GM19238 (cell line): ENCODE results near the gene ARMH3.
"Not testable (repeated sequence)": the region's sequence is repeated elsewhere in the genome, so short reads cannot be mapped to it uniquely, and the experiment has no call there.

Source experiments
- DNase-seq: peaks from one replicate; pipeline ENCODE4 v3.0.0; 2011; ENCODE audit warnings: low spot score; ENCODE audit not compliant: insufficient read length

Gene ARMH3

GRCh38 chr10:102055647-102056419 lies at the start of gene ARMH3:
TSS of gene ARMH3 (minus strand) at chr10:102056173. CDS start at chr10:102040114, 16,059 bp downstream.
- DNase-seq: peak; percentile 98

- no peak for DNase-seq
Measured at GRCh38 chr10:102102421-102102820, 46.4 kb upstream of the ARMH3 start.

GRCh38 chr10:102101152-102101551 lies 45.2 kb upstream of the ARMH3 start:
- DNase-seq: no peak

- DNase-seq: no peak
Measured at GRCh38 chr10:102096449-102096848, 40.5 kb upstream of the ARMH3 start.

- no peak for DNase-seq
Measured at GRCh38 chr10:102090772-102091171, 34.8 kb upstream of the ARMH3 start.

- no peak for DNase-seq
Measured at GRCh38 chr10:102086196-102086595, 30.2 kb upstream of the ARMH3 start.

GRCh38 chr10:102085336-102085735 lies 29.4 kb upstream of the ARMH3 start:
- no peak for DNase-seq

GRCh38 chr10:102083541-102083940 lies 27.6 kb upstream of the ARMH3 start:
- no peak for DNase-seq

- peak; percentile 70 for DNase-seq
Measured at GRCh38 chr10:102072673-102073527, 16.9 kb upstream of the ARMH3 start.

GRCh38 chr10:102069071-102069470 lies 13.1 kb upstream of the ARMH3 start:
- no peak for DNase-seq

- no peak for DNase-seq
Measured at GRCh38 chr10:102068216-102068615, 12.2 kb upstream of the ARMH3 start.

GRCh38 chr10:102067091-102067916 lies 11.3 kb upstream of the ARMH3 start:
- DNase-seq: no peak

GRCh38 chr10:102066399-102067088 lies 10.6 kb upstream of the ARMH3 start:
- DNase-seq: no peak

- DNase-seq: peak; percentile 23
Measured at GRCh38 chr10:102065561-102066398, 9.8 kb upstream of the ARMH3 start.

GRCh38 chr10:102064868-102065560 lies 9.0 kb upstream of the ARMH3 start, which contains the start of gene HPS6:
TSS of gene HPS6 (plus strand) at chr10:102065349. CDS start at chr10:102065475, 126 bp downstream.
- DNase-seq: peak; percentile 98

GRCh38 chr10:102064503-102064867 lies 8.5 kb upstream of the ARMH3 start:
- DNase-seq: no peak

- DNase-seq: no peak
Measured at GRCh38 chr10:102059987-102060386, 4.0 kb upstream of the ARMH3 start.

GRCh38 chr10:102054881-102055646 lies 909 bp downstream of the ARMH3 start:
- DNase-seq: not testable (repeated sequence)

GRCh38 chr10:102046095-102046494 lies 9.9 kb downstream of the ARMH3 start:
- no peak for DNase-seq
